ENCODE data around the gene GALNT5. TPM values are rescaled to one million over a fixed set of nuclear protein-coding genes. Genes with fewer than 3 reads are reported as not detected.

Gene GALNT5
- total and polyA plus RNA-seq, 2 donors (not counting 3 experiments of a cell fraction or from before 2014, with no cell fraction given), result not detected

DNA sequence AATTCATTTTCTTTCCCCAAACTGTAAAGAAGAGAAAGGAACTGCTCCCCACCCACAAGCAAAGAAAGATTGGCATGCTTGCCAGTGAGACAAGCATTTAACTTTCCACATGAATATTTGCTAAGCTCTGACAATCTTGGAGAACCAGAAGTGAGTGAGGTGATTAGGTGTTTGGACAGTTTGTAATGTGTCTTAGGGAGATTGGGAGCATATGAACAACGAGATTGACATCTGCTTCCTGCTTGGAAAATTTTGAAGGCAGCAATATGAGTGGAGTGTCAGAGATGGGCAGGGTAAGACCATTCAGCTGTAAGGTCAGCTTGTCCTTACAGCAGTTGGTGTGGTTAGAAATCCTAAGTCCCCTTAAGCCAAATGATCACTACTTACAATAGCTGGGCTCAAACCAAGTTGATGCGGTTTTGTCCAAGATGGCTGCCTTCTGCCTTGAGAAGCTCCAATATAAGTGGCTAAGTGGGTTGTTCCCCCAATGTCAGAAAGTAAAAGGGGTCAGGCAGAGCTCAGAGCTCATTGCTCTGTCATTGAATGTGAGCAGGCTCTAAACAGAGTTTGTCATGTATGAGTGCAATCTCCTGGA, 36.0 kb upstream of the GALNT5 start:
- TF ChIP-seq, protein P1, sequence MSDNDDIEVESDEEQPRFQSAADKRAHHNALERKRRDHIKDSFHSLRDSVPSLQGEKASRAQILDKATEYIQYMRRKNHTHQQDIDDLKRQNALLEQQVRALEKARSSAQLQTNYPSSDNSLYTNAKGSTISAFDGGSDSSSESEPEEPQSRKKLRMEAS (IDR thresholded peaks at IDR 0.05; ENCODE audit: insufficient read depth, insufficient read length), result no peak
- TF ChIP-seq EZH2 (IDR thresholded peaks at IDR 0.05; ENCODE audit: borderline replicate concordance, low read depth, low read length, severe bottlenecking), result no peak
- TF ChIP-seq POLR2AphosphoS5 (IDR thresholded peaks at IDR 0.05; ENCODE audit: insufficient read depth, low read depth, low read length), result no peak
- no peak for TF ChIP-seq GATA2 (IDR thresholded peaks at IDR 0.05; ENCODE audit: insufficient read depth, insufficient read length, low read depth, low read length)
- no peak for TF ChIP-seq POLR2A (IDR thresholded peaks at IDR 0.05; ENCODE audit: low read depth, low read length)
- TF ChIP-seq, protein P2, sequence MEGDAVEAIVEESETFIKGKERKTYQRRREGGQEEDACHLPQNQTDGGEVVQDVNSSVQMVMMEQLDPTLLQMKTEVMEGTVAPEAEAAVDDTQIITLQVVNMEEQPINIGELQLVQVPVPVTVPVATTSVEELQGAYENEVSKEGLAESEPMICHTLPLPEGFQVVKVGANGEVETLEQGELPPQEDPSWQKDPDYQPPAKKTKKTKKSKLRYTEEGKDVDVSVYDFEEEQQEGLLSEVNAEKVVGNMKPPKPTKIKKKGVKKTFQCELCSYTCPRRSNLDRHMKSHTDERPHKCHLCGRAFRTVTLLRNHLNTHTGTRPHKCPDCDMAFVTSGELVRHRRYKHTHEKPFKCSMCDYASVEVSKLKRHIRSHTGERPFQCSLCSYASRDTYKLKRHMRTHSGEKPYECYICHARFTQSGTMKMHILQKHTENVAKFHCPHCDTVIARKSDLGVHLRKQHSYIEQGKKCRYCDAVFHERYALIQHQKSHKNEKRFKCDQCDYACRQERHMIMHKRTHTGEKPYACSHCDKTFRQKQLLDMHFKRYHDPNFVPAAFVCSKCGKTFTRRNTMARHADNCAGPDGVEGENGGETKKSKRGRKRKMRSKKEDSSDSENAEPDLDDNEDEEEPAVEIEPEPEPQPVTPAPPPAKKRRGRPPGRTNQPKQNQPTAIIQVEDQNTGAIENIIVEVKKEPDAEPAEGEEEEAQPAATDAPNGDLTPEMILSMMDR (IDR thresholded peaks at IDR 0.05; ENCODE audit: extremely low read depth in 1 of 2, insufficient read depth in 1 of 2, low read depth in 1 of 2, low read length in 2 of 2), result no peak
- no peak for TF ChIP-seq MYC (IDR thresholded peaks at IDR 0.05; ENCODE audit: low read depth, low read length)
- no peak for TF ChIP-seq JUN (IDR thresholded peaks at IDR 0.05; ENCODE audit: borderline replicate concordance, insufficient read depth, insufficient read length, low read depth)
- no peak for TF ChIP-seq FOS (IDR thresholded peaks at IDR 0.05; ENCODE audit: borderline replicate concordance, insufficient read depth, low read length)
- H4K20me1 ChIP-seq (replicated peaks; ENCODE audit: control insufficient read depth, extremely low read depth, insufficient read depth, low read length), result no peaks in the 10 kb centered on the region
- no peaks in the 10 kb centered on the region for H3K9me3 ChIP-seq (replicated peaks; ENCODE audit: control insufficient read depth, insufficient read depth, low read length)
- BruUV-seq (replicated peaks), result no TSS peak
- H3K4me3 ChIP-seq (replicated peaks in 1 of 3; ENCODE audit: insufficient read depth in 1 of 3, low read depth in 1 of 3, low read length in 3 of 3), result no peak overlapping the region
- no peak overlapping the region for H3K27ac ChIP-seq (ENCODE audit: insufficient read depth, low read depth, low read length)
- CTCF ChIA-PET, result interaction anchor here (1.6 kb wide), 1 partner anchor 81 kb away, joined by 3 read pairs; no protein-coding TSS in a partner anchor
- dilution Hi-C loops (cut with MboI; ENCODE audit: extremely low pct_ligation_motif_present, low sequenced_read_pairs), result no loop called here
- no peak overlapping the region for H3K9ac ChIP-seq (replicated peaks; ENCODE audit: extremely low read depth, insufficient read depth, low read length)
- no peaks in the 10 kb centered on the region for H3K79me2 ChIP-seq (ENCODE audit: control insufficient read depth, insufficient read depth, low read length)
- H3K4me2 ChIP-seq (ENCODE audit: insufficient read depth, low read length), result no peak overlapping the region
- DNase-seq (ENCODE audit: low read depth, low spot score) (no peak), FAIRE-seq (no peak)
- no peaks in the 10 kb centered on the region for H3K9me1 ChIP-seq (replicated peaks; ENCODE audit: control insufficient read depth, extremely low read depth, insufficient read depth, low read length)
- no peaks in the 10 kb centered on the region for H3K27me3 ChIP-seq (ENCODE audit: control insufficient read depth in 2 of 2, insufficient read depth in 2 of 2, low read length in 2 of 2)
- H3K4me1 ChIP-seq (ENCODE audit: control insufficient read depth, extremely low read depth, insufficient read depth, low read length), result no peaks in the 10 kb centered on the region
- POLR2A ChIA-PET, result no interaction called here
- intact Hi-C loops (cut with micrococcal nuclease), result no loop called here
- H2AFZ ChIP-seq (ENCODE audit: low read depth, low read length), result no peak overlapping the region
- no peaks in the 10 kb centered on the region for H3K36me3 ChIP-seq (ENCODE audit: control insufficient read depth in 2 of 2, extremely low read depth in 1 of 2, insufficient read depth in 2 of 2, low read length in 2 of 2)
